ENCODE data around the gene METTL22. TPM values are rescaled to one million over a fixed set of nuclear protein-coding genes. Genes with fewer than 3 reads are reported as not detected.

Gene METTL22
- total RNA-seq, 3 donors from 2014 or later: 26.9 to 36.1 (median 27.4) TPM

- no peaks in the 10 kb centered on the region for H3K27me3 ChIP-seq
- TF ChIP-seq POLR2A (IDR thresholded peaks at IDR 0.05) (no peak), POLR2AphosphoS5 (IDR thresholded peaks at IDR 0.05) (no peak), CTCF (IDR thresholded peaks at IDR 0.05) (no peak)
- H3K9me3 ChIP-seq: no peaks in the 10 kb centered on the region
- H3K4me1 ChIP-seq: no peaks in the 10 kb centered on the region
- intact Hi-C loops (cut with DNase I; ENCODE audit: low total_unique reads): loop anchor here (2.0 kb wide), 1 partner anchor 389 kb away; no protein-coding TSS in a partner anchor
- no peaks in the 10 kb centered on the region for H3K36me3 ChIP-seq
- no peak overlapping the region for H3K27ac ChIP-seq
- H3K4me3 ChIP-seq: no peak overlapping the region
- no peak for DNase-seq (ENCODE audit: low spot score in 2 of 2)
Observed at GRCh38 chr16:8619671-8620370, 1.7 kb upstream of the METTL22 start.

GRCh38 chr16:8620535-8620934 lies 963 bp upstream of the METTL22 start:
- TF ChIP-seq CTCF (IDR thresholded peaks at IDR 0.05) (no peak), POLR2AphosphoS5 (IDR thresholded peaks at IDR 0.05) (no peak), POLR2A (IDR thresholded peaks at IDR 0.05) (no peak)
- Histone ChIP-seq H3K4me1 (no peaks in the 10 kb centered on the region), H3K9me3 (no peaks in the 10 kb centered on the region), H3K27ac (no peak overlapping the region), H3K4me3 (no peak overlapping the region), H3K36me3 (no peaks in the 10 kb centered on the region), H3K27me3 (no peaks in the 10 kb centered on the region)
- DNase-seq (ENCODE audit: low spot score in 2 of 2): no peak
- intact Hi-C loops (cut with DNase I; ENCODE audit: low total_unique reads): loop anchor here (2.0 kb wide), 1 partner anchor 388 kb away; no protein-coding TSS in a partner anchor

GRCh38 chr16:8621222-8621571 lies 301 bp upstream of the METTL22 start:
- H3K9me3 ChIP-seq: no peaks in the 10 kb centered on the region
- TF ChIP-seq CTCF (IDR thresholded peaks at IDR 0.05) (no peak), POLR2AphosphoS5 (IDR thresholded peaks at IDR 0.05) (no peak), POLR2A (IDR thresholded peaks at IDR 0.05) (no peak)
- peak overlapping the region; percentile 88 to 89 for H3K27ac ChIP-seq
- H3K36me3 ChIP-seq: no peaks in the 10 kb centered on the region
- intact Hi-C loops (cut with DNase I; ENCODE audit: low total_unique reads): loop anchor here (2.0 kb wide), 1 partner anchor 388 kb away; no protein-coding TSS in a partner anchor
- H3K4me3 ChIP-seq: peak overlapping the region; percentile 97 to 98 (median 98)
- no peaks in the 10 kb centered on the region for H3K4me1 ChIP-seq
- H3K27me3 ChIP-seq: no peaks in the 10 kb centered on the region
- no peak for DNase-seq (ENCODE audit: low spot score in 2 of 2)

- Histone ChIP-seq H3K4me1 (no peaks in the 10 kb centered on the region), H3K36me3 (no peaks in the 10 kb centered on the region), H3K27me3 (no peaks in the 10 kb centered on the region), H3K4me3 (peak overlapping the region; percentile 97 to 98 (median 98)), H3K9me3 (no peaks in the 10 kb centered on the region), H3K27ac (peak overlapping the region in 1 of 2 donors; percentile 89)
- no peak for TF ChIP-seq CTCF (IDR thresholded peaks at IDR 0.05)
- TF ChIP-seq POLR2A (IDR thresholded peaks at IDR 0.05): no peak
- TF ChIP-seq POLR2AphosphoS5 (IDR thresholded peaks at IDR 0.05): no peak
- no peak for DNase-seq (ENCODE audit: low spot score in 2 of 2)
- intact Hi-C loops (cut with DNase I; ENCODE audit: low total_unique reads): no loop called here
Observed at GRCh38 chr16:8622315-8622656, 788 bp downstream of the METTL22 start.

GRCh38 chr16:8623634-8624033 lies 2.1 kb downstream of the METTL22 start:
- Histone ChIP-seq H3K36me3 (no peaks in the 10 kb centered on the region), H3K4me1 (no peaks in the 10 kb centered on the region), H3K4me3 (no peak overlapping the region), H3K27me3 (no peaks in the 10 kb centered on the region), H3K9me3 (no peaks in the 10 kb centered on the region), H3K27ac (no peak overlapping the region)
- intact Hi-C loops (cut with DNase I; ENCODE audit: low total_unique reads): no loop called here
- TF ChIP-seq POLR2AphosphoS5 (IDR thresholded peaks at IDR 0.05): no peak
- TF ChIP-seq POLR2A (IDR thresholded peaks at IDR 0.05): no peak
- TF ChIP-seq CTCF (IDR thresholded peaks at IDR 0.05): no peak
- DNase-seq (ENCODE audit: low spot score in 2 of 2): no peak
